HG03103 (cell line): ENCODE results near the gene PHF12.
"Not testable (repeated sequence)": the region's sequence is repeated elsewhere in the genome, so short reads cannot be mapped to it uniquely, and the experiment has no call there.

Source experiments
- ATAC-seq: cut with Tn5 transposase; IDR thresholded peaks from one replicate; pipeline ENCODE4 v1.9.1; 2021; ENCODE audit warnings: low read depth; ENCODE audit not compliant: unreplicated experiment

The PHF12 gene

DNA sequence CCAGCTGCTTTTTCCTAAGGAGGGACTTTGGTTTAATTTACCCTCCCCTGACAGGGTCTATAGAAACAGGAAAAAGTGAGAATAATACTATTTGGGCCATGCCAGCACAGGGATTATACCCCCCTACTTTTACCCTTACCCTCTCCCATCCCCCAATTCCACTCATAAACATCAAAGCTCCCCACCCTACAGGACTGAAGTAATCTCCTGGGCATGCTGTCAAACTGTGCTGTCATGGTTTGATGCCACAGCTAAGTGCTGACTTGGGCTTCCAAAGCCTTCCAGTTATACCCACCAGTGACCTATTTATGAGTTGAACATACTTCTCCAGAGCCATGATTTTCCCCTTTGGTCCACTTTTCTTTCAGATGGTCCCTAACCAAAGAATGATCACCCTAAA, 12.8 kb downstream of the PHF12 start:
- ATAC-seq, result no peak

DNA sequence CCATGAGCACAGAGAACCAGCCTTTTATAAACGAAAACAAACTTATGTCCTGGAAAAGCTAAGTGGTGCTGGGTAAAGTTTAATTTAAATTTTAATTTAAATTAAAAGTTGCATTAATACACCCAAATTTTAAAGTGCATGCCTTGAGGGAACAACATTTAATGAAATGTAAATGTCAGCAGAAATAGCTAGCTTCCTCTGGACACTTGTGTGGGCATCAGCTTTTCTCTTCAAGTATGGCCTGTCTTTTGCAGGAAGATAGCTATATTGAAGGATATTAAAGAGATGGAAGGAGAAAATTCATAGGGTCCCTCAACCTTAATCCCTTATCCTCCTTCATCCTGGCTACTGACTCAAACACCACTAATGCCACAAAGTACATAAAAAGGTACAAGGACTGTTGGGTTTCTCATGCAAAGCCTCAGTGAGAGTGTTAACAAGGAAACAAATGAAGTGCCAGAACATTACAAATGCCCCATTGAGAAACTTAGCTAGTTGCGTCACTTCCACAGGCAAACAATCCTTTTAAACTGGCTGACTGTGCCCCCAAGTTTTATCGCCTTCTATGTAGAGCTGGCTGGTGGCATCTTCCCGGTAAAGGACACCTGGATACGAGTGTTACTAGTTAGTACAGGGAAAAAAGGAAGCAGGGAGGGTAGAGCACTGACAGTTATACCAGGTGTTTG, 14.1 kb downstream of the PHF12 start:
- no peak for ATAC-seq

DNA sequence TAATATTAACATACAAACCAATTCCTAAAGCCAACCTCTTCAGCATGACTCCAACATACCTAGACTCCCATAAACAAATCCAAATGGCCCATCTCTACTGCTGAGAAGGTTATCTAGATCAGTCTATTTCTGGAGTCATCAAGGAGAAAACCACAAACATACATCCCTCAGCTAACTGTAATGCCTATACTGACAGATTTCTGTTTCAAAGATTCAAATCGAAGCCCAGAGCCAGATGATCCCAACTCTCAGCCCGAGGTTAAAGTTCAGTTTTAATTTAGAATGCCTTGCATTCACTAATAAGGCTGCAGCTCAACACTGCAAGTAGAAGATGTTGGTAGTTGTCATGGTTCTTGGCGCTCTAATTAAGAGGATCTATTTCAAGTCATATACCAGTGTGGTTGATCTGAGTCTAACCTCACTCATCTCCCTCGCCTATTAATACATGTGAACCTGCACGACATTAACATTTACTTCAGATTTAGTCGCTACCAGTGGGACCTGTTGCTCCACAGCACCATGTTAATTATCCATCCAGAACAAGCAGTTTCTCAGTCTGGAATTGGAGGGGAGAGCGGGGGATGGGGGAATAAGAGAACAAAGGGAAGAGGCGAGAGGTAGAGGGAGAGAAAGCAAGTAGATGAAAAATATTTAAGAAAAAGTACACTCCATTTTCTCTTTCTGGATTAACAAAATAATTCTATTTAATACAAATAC, 15.4 kb downstream of the PHF12 start:
- ATAC-seq, result no peak

DNA sequence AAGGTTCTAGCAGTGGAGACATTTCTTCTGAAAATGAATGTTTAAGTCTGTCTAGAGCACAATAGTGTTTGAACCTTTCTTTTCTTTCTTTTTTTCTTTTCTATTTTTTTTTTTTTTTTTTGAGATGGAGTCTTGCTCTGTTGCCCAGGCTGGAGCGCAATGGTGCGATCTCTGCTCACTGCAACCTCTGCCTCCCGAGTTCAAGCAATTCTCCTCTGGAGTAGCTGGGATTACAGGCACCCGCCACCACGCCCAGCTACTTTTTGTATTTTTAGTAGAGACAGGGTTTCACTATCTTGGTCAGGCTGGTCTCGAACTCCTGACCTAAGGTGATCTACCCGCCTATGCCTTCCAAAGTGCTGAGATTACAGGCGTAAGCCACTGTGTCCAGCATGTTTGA, 16.8 kb downstream of the PHF12 start:
- ATAC-seq, result not testable (repeated sequence)

DNA sequence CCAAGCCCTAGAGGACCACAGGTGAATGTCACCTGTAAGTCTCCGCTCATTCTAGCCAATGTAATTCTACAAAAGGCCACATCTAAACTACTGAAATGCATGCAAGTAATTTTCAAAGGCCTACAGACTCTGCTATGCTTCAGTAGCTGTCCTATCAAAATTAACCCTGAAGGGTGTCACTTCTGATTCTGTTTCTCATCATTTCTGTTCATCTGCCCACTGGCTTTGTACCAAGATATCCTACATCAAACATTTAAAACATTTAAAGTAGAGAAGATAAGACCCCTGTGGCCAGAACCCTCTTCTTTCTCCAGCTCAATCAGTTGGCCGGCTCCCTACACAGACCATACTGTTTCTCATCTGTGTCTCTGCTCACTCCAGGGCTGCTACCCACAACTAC, 21.5 kb downstream of the PHF12 start:
- ATAC-seq, result no peak

DNA sequence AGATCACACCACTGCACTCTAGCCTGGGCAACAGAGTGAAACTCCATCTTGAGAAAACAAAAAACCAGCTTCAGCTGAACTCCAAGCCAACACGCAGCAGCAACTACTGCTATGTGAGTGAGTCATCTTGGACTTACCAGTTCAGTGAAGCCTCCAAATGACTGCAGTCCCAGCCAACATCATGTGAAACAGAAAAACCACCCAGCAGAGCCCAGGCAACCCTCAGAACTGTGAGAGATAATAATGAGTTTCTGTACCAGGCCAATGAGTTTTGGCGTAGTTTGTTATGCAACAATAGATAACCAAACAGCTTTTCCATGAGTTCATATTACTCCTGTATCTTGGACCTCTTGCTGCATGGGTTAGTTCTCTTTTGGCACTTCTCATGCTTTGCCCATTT, 23.3 kb downstream of the PHF12 start:
- no peak for ATAC-seq

DNA sequence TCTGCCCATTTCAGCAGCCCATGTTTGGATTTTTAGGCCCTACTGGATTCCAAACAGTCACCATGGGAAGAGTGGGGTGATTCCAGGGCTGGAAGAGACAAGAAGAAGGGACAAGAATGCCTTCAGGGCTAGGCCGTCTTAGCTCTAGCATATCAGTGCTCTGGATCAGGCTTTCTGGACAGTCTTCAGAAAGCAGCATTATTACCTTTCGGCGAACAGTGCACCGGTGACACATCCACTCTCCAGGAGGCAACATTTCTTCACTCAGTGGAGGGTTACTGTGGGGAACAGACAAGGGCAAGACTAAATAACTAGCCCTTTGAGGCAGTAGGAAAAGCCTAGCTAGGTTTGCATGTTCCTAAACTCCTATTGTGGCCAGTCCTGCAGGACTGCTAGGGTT, 24.5 kb downstream of the PHF12 start:
- ATAC-seq, result no peak

DNA sequence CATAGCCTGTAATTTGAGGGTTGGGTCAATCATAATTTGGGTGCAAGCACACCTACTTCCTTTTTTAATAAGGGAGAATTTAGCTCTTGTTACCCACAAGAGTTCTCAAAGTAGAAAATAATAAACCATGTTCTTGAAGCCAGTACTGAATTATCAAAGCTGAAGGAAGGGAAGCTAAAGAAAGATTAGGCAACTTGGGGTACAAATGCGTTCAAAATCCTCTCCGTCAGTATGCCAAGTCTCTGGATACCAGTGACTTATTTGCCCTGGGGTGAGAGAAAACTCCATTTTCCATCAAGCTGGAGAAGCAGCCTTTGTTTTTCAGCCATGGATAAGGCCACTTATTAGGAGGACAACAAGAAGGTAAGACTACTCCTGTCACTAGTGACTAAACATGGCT, 25.0 kb downstream of the PHF12 start:
- no peak for ATAC-seq

DNA sequence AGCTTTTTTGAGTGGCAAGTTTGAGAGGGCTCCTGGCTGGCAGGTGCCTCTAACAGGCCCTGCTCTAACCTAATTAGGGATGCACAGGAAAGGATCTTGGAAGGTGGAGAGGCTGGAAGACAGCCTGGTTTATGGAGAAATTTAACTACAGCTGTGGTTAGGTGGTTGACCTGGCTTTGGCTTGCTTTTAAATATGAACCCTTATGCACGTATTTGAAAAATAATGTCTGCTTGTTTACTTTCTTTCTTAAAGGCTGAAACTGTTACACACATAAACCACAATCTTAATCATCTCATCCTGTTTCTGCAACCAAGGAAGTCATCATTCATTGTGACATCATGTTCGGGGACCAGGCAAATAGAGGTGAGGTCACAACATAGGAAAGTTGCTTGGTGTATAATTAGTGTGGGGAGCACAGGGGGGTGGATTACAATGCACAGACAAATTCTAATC, 25.4 kb downstream of the PHF12 start:
- ATAC-seq, result no peak

DNA sequence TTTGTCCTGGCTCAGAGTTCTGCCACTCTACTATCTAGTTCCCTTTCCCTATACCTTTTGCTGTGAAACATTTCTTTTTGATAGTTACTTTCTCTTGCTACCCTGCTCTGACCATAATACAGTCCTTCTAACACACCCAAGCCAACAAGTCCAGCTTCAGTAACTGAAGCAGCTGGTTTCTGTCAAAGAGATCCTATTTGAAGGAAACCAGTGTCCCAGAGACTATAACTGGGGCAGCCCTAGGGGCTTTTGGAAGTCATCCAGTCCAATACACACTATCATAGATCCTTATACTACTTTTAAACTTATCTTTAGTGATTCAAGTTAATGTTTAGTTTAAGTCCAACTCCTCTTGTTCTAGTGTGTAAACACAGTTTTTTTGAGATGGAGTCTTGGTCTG, 31.1 kb downstream of the PHF12 start:
- ATAC-seq, result no peak

DNA sequence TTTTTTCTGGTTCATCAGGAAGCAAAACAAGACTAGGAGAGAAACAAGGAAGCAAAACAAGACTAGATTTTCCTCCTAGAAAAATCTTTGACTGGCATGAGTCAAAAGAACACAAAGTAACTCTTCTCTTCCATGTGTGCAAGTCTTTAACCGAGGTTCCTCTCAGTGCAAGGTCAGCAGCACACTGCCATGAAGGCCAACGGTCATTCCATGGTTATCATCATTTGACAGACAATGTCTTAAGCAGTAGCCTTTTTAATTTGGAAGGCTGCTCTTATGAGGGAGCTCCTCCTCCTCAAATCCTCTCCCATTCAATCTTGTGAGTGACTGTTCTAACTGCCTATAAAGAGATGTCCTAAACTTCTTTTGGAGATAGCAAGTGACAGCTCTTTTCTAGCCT, 33.0 kb downstream of the PHF12 start:
- no peak for ATAC-seq

DNA sequence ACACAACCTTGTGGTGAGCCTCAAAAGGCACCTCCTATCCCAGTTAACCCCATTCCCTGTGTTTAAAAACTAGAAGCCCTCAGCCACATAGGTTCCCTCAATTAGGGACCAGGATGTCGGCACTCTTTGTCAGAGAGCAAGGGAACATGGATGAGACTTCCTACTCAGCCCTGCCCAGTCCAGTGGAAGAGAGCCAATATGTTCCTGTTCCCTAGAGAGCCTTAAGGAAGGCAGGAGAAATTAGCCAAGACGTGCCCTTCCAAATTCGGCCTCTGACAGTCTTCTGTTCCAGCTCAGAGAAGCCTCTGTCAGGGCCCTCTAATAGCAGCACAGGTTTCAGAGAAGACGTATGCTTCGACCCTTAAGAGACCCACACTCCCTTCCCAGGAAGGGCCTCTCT, 33.9 kb downstream of the PHF12 start:
- ATAC-seq, result no peak

DNA sequence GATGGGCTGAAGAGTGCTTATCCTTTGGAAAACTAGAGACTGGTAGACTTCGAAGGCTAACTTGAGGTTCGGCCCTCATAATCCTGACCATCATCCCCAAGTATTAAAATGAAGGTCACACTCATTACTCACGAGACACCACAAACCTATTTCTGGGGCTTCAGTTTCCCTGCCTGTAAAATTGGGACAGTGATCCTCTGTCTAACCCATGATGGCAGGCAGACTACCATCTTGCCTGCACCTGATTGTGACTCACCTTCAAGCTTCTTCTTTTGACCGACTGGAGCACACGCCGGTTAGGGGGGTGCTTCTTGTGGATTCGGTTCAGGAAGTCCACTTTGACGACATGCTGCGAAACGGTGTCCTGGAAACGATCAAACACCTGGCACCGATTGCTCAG, 34.3 kb downstream of the PHF12 start:
- no peak for ATAC-seq

DNA sequence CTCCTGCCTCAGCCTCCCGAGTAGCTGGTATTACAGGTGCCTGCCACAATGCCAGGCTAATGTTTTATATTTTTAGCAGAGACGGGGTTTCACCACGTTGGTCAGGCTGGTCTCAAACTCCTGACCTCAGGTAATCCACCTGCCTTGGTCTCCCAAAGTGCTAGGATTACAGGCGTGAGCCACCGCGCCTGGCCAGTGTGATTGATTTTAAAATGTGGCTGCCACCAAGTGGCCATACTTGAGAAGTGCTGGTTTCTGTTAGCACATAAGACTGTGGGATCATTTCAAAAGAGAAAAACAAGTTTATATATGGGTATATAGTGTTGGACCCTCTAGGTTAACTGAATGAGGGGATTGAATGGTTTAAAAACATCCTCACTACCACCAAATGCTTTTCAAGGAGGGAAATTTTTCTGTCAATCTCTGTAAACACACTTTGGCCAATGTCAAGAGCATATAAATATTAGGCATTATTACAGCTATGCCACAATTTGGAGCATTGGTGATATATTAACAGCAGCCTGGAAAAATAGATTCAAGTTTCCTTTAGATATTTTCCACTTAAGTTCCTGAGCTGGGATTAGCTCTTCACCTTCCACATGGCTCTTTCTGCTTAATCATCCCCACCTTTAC, 34.9 kb downstream of the PHF12 start:
- no peak for ATAC-seq

DNA sequence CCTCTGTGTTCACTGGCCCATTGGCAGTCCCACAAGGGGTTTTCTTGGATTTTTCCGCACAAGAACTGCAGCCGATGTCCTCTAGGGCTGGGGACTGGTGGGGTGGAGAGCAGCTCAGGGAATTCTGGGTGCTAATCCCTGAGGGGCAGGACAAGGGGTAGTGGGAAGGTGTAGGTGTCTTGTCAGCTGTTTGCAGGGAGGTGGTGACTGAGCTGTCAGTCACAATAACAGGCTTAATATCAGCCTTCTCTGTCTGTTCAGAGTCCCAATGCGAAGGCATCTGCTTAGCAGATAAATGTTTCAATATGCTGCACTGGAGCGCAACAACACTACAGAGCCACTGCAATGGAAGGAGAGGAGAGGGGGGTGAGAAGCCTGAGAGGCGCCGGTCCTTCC, 38.4 kb downstream of the PHF12 start:
- ATAC-seq, result no peak

DNA sequence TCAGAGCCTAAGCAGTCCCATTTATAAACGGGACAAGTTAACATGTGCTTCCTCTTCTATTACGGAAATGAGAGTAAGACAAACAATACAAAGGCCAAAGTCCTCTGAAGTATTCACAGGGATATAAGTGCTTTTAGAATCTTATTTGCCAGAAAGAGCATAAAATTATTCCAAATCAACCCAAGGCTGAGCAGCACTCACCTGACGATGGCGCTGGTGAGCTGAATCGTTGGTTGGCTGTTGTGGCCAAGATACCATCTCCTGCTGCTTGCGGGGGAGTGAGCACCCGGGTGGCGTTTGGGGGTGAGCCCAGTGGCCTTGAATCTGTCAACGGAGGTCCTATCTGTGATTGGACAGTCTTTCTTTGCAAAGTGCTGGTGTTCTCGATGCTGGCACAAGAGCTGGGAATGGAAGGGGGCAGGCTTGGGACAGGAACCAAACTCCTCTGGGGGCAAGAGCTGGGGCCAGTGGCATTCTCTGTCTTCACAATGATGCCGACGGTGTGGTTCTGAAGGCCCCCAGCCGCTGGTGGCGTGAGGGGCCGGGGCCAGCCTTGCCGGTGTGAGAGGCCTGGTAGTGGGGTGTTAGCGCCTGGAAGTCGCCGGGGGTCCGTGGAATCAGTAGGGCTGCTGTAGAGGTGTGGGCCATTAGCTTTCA, 38.9 kb downstream of the PHF12 start:
- no peak for ATAC-seq

DNA sequence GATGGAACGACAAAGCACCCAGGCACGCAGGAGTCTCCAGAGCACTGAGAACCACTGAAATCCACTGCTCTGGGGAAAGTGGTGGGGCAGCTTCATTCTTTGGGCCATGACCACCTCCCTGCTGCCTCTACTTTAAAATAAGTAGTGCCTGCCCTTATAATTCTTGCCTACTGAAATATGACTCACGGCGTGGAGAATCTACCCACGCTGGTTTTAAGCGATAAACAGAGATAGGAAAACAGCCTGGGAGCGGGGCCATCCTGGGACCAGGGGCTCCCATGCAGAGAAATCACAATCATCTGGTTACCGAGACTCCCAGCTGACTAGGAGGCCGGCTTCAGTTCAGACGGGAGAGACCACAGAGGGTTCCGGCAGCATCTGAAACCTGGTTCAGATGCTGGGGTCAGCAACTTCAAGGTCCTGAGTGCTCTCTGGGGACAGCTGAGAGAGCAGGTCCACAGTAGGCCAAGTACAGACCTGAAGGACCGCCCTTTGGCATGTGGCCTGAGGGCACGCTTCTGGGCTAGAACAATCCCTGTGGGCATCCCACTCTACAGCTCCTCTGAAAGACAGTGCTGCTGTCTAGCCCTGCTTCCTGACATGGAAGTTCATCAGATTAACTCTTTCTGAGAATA, 39.8 kb downstream of the PHF12 start:
- ATAC-seq, result no peak

DNA sequence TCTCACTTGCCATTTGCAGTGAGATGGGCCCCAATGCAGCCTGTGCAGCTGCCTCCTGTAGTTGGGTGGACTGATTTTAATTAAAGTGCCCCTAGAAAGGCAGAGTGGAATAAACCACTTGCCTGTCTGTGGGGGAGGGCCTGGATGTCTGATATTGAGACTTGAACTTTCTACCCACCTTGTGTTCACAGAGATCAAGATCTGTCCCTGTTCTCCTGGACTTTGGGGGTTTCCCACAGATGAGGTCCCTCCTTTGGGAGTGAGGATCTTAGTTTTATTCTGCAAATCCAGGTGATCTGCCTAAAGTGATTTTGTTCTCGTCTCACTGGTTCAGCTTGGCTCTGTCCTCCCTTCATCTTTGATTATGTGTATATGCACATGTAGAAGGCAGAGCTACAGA, 40.8 kb downstream of the PHF12 start:
- ATAC-seq, result no peak

DNA sequence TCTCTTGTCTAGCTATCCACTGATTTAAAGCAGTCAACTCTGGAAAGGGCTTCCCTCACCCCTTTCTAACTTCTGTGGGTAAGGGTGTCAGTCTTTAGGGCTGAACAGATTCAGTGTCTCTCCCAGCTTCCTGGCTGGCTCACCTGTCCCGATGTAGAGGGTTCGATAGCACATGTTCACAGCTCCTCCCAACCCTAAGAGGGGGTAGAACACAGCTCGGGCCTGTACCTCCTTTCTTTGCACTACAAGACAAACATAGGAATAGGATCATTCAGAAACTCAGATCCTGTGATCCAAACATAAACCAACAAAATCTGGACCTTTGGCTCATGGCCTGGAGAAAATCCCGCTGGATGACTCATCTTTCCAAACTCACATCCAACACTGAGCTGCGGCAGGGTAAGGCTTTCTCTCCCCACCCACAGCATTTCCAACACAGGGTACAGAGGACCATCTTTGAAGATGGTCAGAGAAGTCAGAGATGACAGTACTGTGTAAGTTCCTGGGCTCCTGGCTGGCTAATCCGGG, 42.6 kb downstream of the PHF12 start:
- no peak for ATAC-seq

DNA sequence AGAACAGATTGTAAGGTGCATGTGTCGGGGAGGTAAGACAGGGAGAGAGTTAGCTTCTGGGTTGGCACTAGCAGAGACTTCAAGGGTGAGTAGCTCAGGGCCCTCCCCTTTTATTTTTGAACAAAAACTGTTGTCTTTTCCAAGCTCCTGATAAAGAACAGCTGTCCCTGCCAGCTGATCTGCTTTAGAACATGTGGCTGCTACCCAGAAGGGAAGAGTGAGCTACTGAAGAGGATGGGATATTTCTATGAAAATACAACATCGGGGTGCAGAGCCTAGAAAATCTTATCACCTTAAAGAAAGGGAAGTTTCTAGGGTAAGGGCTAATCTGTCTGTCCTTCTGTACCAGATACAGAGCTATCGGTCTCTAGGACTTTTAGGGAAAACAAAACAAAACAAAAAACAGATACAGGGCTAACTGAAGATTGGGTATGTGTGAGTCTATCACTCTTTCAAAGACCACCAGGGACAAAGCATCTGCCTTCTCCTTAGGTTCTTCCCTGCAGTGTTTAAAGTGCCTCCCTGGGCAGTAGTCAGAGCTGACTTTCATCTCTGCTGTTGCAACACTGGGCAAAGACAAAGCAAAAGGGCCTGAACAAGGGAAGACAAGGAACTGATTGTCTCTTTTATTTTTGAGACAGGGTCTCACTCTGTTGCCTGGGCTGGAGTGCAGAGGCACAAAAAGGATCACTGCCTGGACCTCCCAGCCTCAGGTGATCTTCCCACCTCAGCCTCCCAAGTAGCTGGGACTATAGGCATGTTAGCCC, 43.4 kb downstream of the PHF12 start:
- no peak for ATAC-seq
